Stimulated activated CD8-positive, alpha-beta memory T cell treated with anti-CD3 and anti-CD28 coated beads, Interleukin-15, amount 100 ng/mL, for 4 hours (primary cell): ENCODE measurements around the gene RHOC.
A peak's percentile ranks its signal among the peaks of the same experiment; 100 is the strongest.

Source experiments
- DNase-seq, 2 donors: peaks; one replicate each; pipeline ENCODE4 v3.0.0-alpha.2; 2020; ENCODE audit warnings: low read depth in 2 of 2

RHOC gene

GRCh38 chr1:112717263-112717873 lies 10.4 kb upstream of the RHOC start:
- DNase-seq: no peak

DNA sequence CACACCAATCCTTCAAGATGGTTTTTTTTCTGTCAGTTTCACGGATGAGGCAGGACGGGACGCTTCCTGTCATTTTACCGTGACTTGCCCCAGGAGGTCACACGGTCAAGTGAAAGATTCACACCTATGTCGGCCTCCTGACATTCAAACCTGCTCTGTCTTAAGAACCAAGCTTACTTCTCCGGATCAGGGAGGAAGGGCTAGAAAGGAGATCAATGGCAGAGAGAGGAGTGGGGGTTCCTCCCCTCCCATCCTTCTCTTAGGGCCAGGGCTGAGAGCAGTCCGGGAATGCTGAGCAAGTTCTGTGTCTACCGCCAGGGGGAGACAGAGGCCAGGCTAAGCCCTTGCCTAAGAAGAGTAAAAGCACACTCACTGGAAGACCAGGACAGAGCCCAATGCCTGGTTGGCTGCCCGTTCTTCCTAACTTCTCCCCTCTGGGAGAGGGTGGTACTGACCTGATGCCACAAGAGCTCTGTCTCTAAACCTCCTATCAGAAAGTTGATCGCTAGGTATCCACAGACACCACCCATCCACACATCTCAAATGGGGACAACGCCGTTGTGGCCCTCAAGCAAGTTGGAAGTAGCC lies 9.3 kb upstream of the RHOC start:
- peak; percentile 37 to 58 for DNase-seq

DNA sequence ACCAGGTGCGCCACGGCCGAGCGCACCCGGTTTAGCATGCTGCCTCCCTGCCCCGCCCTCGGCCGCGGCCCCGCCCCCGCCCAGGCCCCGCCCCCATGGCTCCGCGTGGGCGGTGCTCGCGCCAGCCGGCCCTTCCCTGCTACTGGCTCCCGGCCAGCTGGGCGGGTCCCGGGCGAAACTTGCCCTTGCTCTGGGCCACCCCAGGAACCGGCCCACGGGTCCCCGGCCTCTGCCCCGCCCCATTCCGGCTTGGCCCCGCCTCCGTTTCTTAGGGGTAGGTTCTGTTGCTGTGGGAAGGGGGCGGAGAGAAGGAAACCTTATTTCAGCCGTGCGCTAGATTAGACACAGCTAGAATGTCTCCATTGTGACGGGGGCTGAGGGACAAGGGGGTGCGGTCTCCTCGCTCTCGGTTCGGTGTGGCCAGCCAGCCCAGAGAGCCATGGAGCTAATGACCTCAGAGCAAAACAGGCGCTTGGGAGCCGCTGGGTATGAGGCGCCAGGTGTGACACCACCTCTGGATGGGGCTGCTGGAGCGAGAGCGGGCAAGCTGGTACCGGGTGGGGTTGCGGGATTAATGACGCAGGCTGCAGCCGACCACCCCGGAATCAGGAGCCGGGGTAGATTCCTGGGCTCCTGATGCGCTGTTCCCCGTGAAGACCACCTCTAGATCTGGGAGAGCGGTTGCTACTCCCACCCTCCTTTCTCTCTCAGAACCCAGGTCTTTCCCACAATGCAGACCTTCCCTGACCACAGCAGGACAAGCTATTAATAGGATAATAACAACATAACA lies 8.5 kb upstream of the RHOC start, which contains the start of gene PPM1J:
PPM1J (minus strand) TSS at position 69 of the 790 bp plus-strand sequence; CDS start at position 38, 31 bp downstream.
- peak; percentile 94 to 96 for DNase-seq

DNA sequence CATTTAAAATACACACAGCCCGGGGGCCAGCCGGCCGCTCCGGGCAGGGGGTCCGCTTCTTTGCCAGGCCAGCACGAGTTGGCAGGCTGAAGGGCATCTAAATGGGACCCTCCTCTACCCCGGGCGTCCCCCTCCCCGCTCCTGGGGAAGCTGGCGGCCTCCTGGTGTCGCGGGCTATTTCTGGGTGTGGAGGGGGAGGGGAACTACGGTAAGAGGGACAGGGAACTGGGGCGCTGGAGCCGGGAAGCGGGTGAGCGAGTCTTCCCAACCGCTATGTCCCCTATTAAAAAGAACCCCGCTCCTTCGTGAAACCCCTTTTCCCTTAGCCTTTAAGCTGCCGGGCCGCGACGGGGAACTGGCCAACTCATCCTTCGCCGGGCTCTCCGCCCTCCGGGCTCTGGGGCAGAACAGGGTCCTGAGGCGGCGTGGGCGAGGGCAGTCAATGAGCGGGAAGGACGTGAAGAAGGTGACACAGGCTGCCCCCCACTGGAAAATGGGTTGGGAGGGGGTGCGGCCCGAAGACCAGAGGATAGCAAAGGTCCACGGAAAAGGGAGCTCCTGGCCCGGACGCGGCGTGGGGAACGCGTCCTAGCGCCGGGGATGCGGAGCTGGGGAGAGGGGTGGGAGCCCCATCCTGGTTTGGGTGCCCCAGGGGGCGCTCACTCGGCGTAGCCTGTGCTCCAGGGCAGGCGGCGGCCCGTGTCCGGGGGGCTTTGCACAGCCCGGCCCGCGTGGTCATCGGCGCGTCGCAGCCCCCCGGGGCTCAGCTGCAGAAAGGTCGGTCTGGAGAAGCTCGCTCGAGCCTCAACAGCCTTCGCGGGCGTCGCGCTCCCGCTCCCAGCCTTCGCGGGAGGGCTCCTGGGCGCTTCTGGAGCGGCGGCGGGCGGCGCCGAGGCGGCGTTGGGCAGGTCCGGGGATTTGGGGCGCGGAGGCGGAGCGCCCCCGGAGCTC lies 7.7 kb upstream of the RHOC start:
- no peak for DNase-seq

DNA sequence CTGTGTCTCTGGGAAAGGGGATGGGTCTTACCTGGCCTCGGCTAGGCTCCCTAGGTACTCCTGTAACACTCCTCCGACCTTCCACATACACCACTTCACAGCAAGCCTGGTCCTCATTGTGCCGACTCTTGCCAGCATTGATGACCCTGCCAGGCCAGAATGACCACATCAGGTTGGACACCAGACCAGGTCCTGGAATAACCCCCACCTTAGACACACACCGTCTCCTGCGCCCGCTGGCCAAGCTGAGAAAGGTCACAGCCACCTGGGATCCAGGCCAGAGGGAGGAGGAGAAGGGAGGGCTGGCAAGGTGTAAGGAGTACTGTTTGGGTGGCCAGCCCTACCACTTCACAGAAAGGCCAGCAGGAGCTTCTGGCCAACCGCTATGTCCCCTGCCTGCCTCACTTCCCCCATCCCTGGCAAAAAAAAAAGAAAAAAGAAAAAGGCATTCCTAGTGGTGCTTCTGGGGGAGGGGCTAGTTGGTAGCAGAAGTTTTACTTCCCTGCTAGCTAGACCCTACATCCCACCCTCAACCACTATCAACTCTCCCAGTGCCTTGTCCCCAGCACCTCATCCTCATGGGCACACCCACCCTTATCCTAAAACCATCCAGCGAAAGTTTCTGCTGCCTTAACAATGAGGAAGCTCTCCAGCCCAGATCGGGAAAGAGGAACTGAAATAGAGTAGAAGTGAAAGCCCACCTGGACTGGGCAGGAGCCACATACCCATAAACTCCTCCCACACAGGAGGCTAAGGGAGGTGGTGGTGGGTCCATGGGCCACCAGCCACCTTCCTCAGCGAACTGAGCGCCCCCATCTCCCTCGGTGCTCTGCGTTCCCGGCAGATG lies 6.8 kb upstream of the RHOC start:
- DNase-seq: no peak

GRCh38 chr1:112712701-112713128 lies 5.8 kb upstream of the RHOC start:
- no peak for DNase-seq

GRCh38 chr1:112712191-112712590 lies 5.3 kb upstream of the RHOC start:
- no peak for DNase-seq

DNA sequence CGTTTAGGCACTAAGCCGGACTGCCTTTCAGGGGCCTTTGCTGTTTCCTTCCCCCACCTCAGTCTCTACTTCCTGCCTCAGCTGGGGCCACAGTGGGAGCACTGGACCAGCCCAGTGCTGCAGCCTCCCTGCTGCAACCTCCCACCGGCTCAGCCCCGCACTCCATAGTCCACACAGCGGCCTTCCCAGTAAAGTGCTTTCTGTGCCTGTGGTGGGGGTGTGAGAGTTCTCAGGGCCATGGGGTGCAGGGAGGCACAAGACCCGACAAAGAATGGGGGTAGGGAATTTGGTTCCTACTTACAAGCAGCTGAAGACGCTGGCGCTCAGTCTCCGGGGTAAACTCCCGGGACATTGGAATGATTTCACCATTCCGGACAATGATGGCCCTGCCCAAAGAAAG lies 4.7 kb upstream of the RHOC start:
- DNase-seq: no peak

DNA sequence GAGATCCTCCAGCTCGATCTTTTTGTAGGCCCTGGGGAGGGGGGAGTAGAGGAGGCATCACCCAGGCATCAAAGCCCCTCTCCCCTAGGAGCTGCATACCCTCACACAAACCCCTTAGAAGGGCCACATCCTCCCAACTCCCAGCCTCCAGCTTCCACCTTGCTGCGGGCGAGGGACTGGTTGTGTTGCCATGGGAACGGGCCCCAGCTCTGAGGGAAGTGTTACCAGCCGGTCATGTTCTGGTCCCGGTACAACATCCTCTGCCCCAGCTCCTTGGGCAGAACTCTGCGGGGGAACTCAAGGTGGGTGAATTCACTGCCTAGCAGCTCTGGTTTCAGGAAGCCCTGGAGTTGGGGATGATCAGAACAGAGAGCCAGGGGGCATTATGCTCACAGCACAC lies 4.1 kb upstream of the RHOC start:
- DNase-seq: no peak

DNA sequence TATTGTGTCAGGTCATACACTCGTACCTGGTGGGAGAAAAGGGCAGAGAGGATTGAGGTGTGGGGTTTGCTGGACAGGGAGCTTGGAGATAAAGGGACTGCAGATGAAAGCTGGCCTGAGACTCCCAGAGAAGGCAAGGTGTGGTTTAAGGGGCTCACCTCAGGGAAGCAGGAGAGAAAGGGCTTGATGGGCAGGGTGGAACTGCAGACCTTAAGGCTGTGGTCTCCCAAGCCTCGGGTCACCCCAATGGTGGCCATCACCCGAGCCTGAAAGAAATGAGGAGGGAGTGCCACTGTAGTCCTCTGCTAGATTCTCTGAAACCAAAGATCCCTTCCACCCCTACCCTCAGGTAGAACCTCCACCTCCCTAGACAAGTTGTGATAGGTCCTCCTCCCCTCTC lies 3.7 kb upstream of the RHOC start:
- no peak for DNase-seq

DNA sequence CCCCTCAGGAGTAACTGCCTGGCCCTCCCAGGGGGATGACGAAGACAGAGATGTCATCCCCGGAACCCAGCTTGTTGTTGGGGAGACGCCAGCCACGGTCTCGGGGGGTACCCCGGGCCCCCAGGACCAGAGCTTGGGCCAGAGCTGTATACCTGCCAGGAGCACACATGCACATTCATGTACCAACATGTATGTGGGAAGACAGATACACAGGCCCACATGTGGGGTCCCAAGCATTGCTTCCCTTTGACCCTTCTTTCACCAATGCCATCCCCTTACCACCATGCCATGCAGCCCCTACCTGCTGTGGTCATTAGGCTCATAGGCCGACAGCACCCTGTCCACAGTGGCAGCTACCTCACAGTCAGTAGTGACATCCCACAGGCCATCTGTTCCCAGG lies 3.2 kb upstream of the RHOC start:
- DNase-seq: no peak

DNA sequence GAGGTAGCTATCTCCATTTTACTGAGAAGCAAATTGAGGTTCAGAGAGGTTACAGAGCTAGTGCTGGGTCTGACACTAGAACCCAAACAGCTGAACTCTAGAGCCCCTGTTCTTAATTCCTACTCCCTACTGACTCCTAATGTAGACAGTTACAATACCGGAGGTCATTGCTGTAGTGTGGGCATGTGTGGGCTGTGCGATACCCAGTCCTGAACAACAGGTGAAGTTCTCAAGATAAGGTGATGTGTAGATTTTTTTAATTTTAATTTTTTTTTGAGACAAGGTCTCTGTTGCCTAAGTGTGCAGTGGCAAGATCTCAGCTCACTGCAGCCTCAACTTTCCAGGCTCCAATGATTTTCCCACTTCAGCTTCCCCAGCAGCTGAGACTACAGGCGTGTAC lies 1.6 kb upstream of the RHOC start:
- DNase-seq: no peak

GRCh38 chr1:112708002-112708448 lies 1.1 kb upstream of the RHOC start:
- DNase-seq: no peak

- peak in 1 of 2 donors; percentile 50 for DNase-seq
These were observed 484 bp upstream of the RHOC start for GRCh38 chr1:112707221-112708001.

DNA sequence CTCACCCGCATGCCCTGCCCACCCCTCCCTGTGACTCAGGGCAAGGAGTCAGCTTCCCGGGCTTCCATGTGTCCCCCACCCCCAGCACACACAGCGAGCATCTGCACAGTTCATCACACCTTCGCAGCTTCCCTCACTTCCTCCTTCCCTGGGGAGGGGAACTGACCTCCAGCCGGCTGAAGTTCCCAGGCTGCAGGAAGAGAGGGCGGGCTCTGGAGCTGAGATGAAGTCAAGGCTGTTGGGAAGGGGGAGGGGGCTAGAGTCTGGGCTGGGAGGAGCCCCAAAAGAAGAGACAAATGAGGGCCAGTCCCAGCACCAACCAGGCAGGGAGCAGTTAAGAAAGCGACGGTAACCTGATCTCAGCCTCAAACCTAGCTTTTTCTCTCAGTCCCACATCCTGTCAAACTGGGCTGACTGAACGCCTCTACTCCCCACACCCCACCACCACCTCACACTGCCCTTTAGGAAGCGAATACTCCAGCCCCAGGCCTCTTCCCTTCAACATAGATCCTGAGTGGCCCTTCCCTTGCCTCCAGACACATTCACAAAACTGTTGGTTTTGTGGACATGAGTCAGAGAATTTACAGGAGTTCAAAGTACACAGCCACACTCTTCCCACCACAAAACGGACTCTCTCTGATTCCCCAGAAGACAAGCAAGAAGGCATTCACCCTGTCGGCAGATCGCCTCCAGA lies 1.8 kb downstream of the RHOC start:
- DNase-seq: no peak

GRCh38 chr1:112704391-112704933 lies 2.5 kb downstream of the RHOC start:
- DNase-seq: no peak

GRCh38 chr1:112703706-112704105 lies 3.2 kb downstream of the RHOC start:
- DNase-seq: no peak

DNA sequence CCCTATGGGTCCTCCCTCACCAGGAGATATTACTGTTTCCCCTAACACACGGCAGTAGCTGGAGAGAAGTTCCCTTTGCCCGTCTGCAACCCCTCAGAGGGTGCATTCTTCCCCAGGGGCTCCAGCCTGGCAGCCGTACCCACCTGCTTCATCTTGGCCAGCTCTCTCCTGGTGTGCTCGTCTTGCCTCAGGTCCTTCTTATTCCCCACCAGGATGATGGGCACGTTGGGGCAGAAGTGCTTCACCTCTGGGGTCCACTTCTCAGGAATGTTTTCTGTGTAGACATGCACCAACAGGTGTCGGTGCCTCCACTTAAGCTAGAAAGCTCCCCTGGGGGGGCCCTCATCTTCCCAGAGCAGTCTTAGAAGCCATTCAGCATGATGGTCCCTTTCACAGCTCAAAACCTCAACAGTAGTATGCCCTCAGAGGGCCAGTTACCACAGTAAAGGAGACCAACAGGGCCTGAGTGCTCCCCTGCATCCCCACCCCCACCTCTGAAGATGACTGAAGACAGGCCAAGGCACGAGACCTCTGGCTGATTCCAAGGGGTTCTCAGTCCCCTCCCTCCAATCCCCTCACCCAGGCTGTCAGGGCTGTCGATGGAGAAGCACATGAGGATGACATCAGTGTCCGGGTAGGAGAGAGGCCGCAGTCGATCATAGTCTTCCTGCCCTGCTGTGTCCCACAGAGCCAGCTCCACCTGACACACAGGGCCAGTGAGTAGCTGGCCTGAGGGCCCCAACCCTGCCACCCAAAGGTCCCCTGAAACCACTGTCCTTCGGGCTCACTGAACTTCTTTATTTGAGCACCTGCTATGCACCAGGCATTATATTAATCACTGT lies 4.3 kb downstream of the RHOC start:
- DNase-seq: no peak
